Measurements from ENCODE around the gene KLHL30.
"Not testable (repeated sequence)": the region's sequence is repeated elsewhere in the genome, so short reads cannot be mapped to it uniquely, and the experiment has no call there.

Gene KLHL30

DNA sequence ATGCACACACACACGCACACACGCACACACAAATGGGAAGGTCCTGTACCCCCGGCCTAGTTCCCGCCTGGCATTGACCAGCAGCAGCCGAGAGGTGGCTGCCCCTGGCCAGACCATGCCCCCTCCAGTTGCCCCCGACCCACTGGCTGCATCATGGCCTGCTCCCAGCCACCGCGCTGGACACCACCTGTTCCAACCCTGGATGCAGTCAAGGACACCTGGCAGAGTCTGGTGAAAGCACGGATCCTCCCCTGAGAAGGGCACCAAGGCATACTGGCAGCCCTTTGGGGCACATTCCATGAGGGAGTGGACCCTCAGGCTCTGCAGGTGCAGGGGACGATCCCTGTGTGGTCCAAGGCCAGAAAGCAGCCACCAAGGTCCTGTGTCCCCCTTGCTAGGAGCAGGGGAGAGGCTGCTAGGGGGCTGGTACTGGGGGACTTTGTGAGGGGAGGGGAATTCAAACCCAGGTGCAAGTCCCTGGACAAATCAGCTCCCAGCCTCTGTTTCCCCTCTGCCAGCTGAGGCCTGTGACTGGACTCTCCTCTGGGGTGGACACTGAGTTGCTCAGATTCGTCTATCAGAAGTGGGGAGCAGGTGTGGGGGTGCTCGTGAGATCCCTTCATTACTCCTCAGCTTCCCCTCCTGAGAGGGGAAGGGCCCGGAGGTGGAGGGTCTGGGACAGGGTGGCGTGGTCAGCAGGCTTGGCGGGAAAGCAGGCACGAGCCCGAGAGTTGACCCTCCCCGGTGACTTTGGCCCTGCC lies 34.8 kb upstream of the KLHL30 start:
- DNase-seq: no peak

DNA sequence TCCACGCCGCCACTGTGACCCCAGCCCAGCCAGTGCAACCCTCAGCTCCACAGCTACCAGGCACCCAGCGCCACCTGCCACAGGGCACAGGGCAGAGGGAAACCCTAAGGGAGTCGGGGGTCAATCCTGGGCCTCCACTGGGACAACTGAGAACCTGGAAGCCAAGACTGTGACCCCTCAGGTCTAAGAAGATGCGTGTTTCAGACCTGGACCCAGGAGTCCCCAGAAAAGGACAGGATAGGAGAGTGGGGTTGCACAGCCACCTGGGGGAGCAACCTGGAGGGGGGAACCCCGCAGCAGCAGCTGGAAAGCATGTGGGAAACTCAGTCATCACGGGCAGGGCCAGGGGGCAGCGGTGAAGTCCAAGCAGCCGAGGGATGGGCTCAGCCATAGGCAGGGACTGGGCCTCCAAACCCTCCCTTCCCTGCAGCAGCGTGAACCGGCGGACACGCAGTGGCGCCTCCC lies 34.2 kb upstream of the KLHL30 start:
- DNase-seq: no peak

DNA sequence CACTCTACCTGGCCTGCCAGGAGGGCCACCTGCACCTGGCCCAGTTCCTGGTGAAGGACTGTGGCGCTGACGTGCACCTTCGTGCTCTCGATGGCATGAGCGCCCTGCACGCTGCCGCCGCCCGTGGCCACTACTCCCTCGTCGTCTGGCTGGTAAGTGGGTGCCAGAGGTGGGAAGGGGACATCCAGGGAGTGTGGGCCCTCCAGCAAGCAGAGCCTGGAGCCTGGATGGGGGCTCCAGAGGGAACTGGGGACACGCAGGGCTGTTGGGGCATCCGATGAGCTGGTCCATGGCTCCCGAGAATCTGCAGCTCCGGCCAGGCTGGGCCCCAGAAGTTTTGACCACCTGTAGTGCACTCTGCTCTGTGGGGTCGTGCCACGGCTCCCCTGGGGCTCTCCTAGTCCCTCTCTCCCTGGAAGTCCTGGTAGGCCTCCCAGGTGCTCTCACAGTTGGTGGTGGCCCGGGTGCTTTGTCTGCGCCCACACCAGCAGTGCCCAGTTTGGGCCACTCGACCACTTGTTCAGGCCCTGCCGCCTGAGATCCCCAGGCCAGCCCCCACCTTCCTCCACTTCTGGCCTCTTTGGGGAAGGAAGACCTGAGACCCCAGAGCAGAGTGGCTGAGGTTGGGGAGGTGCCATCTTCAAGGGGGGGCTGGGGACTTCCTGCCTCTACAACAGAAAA lies 33.6 kb upstream of the KLHL30 start:
- DNase-seq: no peak

DNA sequence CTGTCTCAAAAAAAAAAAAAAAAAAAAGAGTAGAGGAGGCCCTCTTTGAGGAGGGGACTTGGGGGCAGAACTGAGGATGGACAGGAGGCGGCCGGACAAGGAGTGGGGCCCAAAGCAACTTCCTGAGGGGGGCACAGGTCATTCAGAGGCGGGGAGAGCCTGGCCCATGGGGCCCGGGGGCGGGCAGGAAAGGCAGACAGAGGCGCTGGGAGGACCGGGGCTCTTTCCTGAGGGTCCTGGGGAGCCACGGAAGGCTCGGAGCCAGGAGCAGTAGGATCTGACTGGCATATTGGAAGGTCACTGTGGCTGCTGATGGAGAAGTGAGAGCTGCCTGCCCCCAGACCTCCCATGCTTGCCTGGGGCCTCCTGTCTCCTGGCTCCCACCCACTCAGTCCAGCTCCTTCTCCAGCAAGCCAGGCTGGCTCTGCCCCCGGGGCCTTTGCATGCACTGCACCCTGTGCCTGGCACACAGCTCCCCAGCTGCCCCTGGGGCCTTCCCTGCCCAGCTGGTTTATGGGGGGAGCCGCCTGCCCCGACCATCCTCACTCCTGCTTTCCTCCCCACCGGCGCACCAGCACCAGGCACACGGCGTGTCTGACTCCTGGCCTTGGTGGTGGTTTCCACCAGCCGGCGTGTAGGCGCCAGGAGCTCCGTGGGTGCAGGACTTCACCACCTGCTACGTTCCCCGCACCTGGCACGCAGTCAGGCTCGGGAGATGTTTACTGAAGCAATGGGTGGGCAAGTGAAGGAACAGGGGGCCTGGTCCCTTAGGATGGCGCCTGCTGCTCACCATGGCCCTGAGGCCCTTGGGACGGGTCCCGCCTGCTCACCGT lies 32.7 kb upstream of the KLHL30 start:
- no peak for DNase-seq

GRCh38 chr2:238106339-238106697 lies 32.1 kb upstream of the KLHL30 start:
- DNase-seq: no peak

GRCh38 chr2:238106698-238107524 lies 31.6 kb upstream of the KLHL30 start:
- DNase-seq: no peak

DNA sequence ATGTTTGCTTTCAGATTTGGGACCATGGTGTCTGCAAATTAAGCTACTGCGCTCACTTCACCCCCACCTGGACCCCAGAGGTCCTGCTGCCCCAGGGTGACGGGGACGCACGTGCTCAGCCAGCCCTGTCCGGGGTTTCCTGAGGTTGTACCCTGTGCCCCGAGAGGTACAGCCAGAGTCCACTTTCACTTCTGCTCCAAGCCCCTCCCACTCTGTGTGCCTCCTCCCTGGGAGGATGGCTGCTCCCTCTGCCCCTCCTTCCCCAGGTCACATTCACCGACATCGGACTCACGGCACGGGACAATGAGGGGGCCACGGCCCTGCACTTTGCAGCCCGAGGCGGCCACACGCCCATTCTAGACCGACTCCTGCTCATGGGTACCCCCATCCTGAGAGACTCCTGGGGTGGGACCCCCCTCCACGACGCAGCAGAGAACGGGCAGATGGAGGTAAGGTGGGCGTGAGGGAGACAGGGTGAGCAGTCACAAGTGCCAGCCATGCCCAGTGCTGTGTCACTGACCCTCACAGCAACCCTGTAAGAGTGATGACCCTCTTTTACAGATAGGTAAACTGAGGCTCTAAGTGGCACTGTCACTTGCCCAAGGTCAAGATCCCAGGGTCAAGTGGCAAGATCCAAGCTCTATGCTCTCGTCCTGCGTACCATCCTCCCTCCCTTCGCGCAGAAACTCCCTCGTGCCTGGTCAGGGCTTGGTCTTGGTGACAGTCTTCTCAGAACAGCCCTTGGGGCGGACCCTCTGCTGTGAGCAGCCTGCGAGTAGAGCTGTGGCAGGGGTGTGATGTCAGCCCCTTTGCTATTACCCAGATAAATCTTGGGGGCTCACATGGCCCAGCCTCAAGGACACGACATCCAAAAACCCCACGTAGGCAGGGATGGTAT lies 30.7 kb upstream of the KLHL30 start:
- DNase-seq: peak in 1 of 2 donors; percentile 67

- DNase-seq: peak in 1 of 2 donors; percentile 42
Observed at GRCh38 chr2:238108423-238109183, 29.9 kb upstream of the KLHL30 start.

DNA sequence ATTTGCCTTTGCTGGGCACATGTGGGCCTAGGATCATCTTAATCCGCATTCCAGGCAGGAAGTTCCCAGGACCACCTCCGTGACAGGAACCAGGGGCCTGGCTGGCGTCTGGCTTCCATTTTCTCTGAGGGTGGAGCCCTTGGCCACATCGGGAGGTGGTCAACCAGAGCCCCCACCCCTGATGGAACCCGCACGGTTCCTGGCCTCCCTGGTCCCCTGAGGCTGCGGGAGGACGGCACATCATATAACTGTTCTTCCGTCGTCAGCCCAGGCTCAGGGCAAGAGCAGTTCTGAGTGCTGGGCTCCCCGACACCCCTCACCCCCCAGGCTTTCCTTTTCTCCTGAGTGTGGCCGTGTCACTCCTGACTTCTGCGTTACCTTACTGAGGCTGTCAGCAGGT lies 24.9 kb upstream of the KLHL30 start:
- DNase-seq: no peak

DNA sequence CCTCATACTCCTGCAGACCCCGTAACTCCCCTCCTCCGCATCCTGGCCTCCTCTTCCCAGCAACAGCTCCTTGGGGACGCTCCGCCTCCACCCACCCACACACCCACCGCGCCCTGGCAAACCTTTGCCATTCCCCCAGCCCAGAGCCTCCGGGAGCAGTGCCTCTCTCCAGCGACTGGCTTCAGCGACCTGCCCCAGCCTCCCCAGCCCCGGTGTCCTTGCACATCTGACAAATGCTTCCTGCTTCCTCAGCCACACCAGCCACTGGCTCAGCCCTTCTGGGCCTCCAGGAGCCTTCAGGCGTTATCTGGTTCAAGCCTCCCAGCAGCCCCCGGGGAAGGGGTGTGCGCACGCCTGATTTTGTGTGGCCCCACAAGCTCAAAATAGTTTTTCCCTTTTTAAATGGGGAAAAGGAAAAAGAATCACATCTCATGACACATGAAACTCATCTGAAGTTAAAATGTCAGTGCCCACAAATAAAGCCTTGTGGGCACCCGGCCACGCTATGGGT lies 24.1 kb upstream of the KLHL30 start:
- no peak for DNase-seq

- DNase-seq: no peak
Observed at GRCh38 chr2:238114851-238115660, 23.4 kb upstream of the KLHL30 start.

DNA sequence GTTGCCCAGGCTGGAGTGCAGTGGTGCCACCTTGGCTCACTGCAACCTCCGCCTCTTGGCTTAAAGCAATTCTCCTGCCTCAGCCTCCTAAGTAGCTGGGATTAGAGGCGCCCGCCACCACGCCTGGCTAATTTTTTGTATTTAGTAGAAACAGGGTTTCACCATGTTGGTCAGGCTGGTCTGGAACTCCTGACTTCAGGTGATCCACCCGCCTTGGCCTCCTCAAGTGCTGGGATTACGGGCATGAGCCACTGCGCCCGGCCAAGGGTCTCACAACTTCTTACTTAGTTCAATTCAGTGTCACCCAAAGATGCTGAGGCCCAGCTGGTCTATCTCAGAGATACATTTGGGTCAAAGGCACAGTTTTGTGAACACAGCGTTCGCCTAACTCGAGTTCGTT lies 22.8 kb upstream of the KLHL30 start:
- DNase-seq: not testable (repeated sequence)

- no peak for DNase-seq
Observed at GRCh38 chr2:238116298-238117198, 21.9 kb upstream of the KLHL30 start.

- DNase-seq: no peak
Observed at GRCh38 chr2:238117199-238118154, 21.0 kb upstream of the KLHL30 start.

GRCh38 chr2:238119756-238120462 lies 18.6 kb upstream of the KLHL30 start:
- DNase-seq: no peak

GRCh38 chr2:238120463-238121298 lies 17.8 kb upstream of the KLHL30 start:
- DNase-seq: no peak
